Subcutaneous adipose tissue (tissue), 4 donors: ENCODE measurements around the gene KPNA3. TPM values are rescaled to one million over a fixed set of nuclear protein-coding genes. Genes with fewer than 3 reads are reported as not detected.

Experiments
- CTCF ChIP-seq: fragments of 450-650 bp; IDR thresholded peaks from one replicate; pipeline ENCODE4 v1.5.1; 2016; ENCODE audit warnings: low read depth, mild to moderate bottlenecking, control low read depth, antibody characterized with exemption, moderate library complexity
- total RNA-seq, 4 donors: library from RNA; depleted of rRNA; stranded (reverse); fragments of >200 nt; gene quantifications; one replicate each; pipeline ENCODE4 v1.1.0, GENCODE V29; 2016

KPNA3 gene
- total RNA-seq, 4 donors from 2014 or later: 24.1 to 54.0 (median 32.0) TPM

- no peak for TF ChIP-seq CTCF
These were observed 28.2 kb upstream of the KPNA3 start for GRCh38 chr13:49820591-49821215.

DNA sequence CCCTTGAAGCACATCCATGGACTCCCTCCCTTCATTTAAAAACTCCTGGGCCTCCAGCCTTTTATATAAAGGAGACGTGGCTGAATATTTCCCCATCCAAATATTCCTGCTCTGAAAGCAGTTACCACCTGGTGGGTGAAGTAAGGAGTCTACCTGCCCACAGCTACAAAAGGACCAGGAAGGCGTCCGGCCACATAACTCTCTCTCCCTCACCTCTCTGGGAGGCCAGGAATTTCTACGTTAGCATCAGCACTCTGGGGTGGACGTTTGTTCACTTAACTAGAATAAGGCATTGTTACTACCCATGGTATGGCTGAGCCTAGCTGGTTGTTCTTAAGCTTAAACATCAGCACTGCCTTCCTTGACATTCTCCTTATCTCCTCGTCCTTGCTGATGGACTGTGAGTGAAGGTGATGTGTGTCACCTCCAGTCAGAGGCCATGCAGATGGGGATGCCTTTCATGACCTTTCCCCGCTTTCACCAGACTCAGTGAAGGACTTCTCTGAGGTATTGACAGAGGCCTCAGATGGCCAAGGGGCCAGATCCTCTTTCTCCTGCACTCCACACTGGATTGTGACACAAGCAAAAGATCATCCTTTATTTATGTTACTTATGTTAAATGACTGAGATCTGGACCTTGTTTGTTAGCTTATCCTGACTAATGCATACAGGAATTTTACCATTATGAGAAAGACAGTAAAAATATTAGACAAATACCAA is 22.2 kb upstream of the KPNA3 start:
- no peak for TF ChIP-seq CTCF

GRCh38 chr13:49812812-49813211 is 20.3 kb upstream of the KPNA3 start:
- no peak for TF ChIP-seq CTCF

DNA sequence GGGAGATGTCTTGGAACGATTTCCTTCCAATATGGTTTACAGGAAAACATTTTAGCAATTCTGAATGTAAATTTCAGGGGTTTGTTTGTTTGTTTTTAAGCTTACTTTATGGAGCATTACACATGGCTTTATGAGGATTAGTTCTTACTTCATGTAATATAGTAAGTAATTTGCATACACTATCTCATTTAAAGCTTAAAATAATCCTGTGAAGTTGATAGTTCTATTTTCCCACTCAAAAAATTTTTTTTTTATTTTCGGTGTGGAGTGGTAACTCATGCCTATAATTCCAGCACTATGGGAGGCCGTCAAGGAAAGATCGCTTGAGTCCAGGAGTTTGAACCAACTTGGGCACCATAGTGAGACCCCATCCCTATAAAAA is 19.0 kb upstream of the KPNA3 start:
- TF ChIP-seq CTCF: no peak

DNA sequence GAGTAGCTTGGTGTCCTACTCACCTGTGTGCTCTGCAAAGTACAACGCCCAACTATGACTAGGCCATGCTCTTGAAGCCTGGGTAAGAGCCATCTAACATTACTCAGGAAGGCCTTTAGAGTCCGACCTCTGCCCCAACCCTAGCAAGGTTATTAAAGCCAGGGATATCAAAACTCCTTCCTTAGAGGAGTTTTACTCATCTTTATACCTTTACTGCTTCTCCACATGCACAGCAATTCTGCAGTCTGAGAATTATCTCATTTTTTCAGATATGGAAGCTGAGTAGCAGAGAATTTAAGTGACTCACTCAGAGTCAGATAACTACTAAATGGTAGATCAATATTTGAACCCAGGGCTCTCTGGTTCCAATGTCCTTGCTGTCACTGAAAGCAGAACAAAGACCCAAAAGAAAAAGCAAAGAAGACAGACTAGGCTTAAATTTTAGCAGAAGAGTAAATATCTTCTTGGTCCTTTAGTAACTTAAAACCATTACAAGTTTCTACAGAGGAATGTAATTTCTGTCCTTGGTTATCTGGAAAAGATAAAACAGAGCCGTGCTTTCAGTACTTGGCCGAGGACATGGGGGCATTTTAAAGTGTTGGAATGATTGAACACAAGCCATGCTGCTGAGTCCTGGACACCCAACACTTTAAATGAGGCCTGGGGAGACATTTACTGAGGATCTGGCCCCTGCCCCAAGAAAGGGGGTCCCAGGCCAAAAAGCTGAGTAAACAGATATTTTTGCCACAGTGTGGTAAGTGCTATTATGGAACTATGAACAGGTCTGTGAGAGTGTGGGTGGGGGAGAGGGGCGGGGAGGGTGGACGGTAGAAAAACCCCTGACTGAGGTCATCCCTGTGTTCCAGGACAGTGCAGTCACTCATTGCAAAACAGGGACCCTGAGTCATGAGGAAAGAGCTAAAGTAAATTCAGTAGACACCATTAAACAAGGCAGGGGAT is 18.4 kb upstream of the KPNA3 start:
- no peak for TF ChIP-seq CTCF

- no peak for TF ChIP-seq CTCF
These were observed 15.2 kb upstream of the KPNA3 start for GRCh38 chr13:49807681-49808080.

GRCh38 chr13:49806126-49806536 is 13.6 kb upstream of the KPNA3 start:
- no peak for TF ChIP-seq CTCF
